ENCODE measurements around the gene PMPCA. TPM values are rescaled to one million over a fixed set of nuclear protein-coding genes. Genes with fewer than 3 reads are reported as not detected.

PMPCA gene
- total RNA-seq, 1 experiment from 2014 or later, result 116 TPM

GRCh38 chr9:136433043-136433715 lies 22.7 kb downstream of the PMPCA start:
- intact Hi-C loops (cut with micrococcal nuclease), result no loop called here
- Histone ChIP-seq H3K79me2 (ENCODE audit: insufficient read depth, low read length) (peaks cover 48% of the 10 kb centered on the region), H3K27ac (ENCODE audit: low read depth, low read length) (no peak overlapping the region), H3K36me3 (ENCODE audit: control insufficient read depth in 1 of 2, insufficient read depth in 2 of 2, low read length in 2 of 2) (peaks cover 7 to 11% of the 10 kb centered on the region in 2 experiments; a peak in 2 of 4 replicates), H3K27me3 (ENCODE audit: insufficient read depth, low read length) (no peaks in the 10 kb centered on the region), H3K4me2 (ENCODE audit: low read length) (no peak overlapping the region), H3K4me1 (ENCODE audit: control insufficient read depth in 1 of 2, insufficient read depth in 2 of 2, low read length in 2 of 2) (peaks cover 2 to 9% of the 10 kb centered on the region in 2 experiments), H3K9me3 (ENCODE audit: control insufficient read depth in 1 of 2, insufficient read depth in 1 of 2, low read depth in 1 of 2, low read length in 2 of 2) (no peaks in the 10 kb centered on the region), H4K20me1 (ENCODE audit: insufficient read depth) (no peaks in the 10 kb centered on the region), H3K9ac (ENCODE audit: low read length) (no peak overlapping the region), H2AFZ (ENCODE audit: low read depth, low read length, poor library complexity, severe bottlenecking) (no peak overlapping the region), H3K9me2 (ENCODE audit: insufficient read depth) (no peaks in the 10 kb centered on the region), H3K4me3 (replicated peaks in 1 of 2; ENCODE audit: low read depth in 1 of 2, low read length in 2 of 2) (no peak overlapping the region)
- no peak for DNase-seq (ENCODE audit: low read depth, low spot score)
- POLR2A ChIA-PET, result no interaction called here
- ATAC-seq, result no peak
- BruUV-seq (replicated peaks), result no TSS peak
- no peak for TF ChIP-seq CEBPB (IDR thresholded peaks at IDR 0.05; ENCODE audit: low read depth)
- TF ChIP-seq MAX (IDR thresholded peaks at IDR 0.05), result no peak
- TF ChIP-seq ATF3 (IDR thresholded peaks at IDR 0.05), result no peak
- TF ChIP-seq ELF1 (IDR thresholded peaks at IDR 0.05; ENCODE audit: borderline replicate concordance, low read depth), result no peak
- TF ChIP-seq EZH2 (IDR thresholded peaks at IDR 0.05), result no peak
- TF ChIP-seq ZNF274 (IDR thresholded peaks at IDR 0.05; ENCODE audit: low read depth, low read length), result no peak
- TF ChIP-seq POLR2AphosphoS5 (IDR thresholded peaks at IDR 0.05; ENCODE audit: low read depth, low read length), result no peak
- no peak for TF ChIP-seq EZH2phosphoT487 (IDR thresholded peaks at IDR 0.05; ENCODE audit: borderline replicate concordance)
- TF ChIP-seq FOSL1 (IDR thresholded peaks at IDR 0.05; ENCODE audit: low read depth), result no peak
- no peak for TF ChIP-seq SRF (IDR thresholded peaks at IDR 0.05; ENCODE audit: low read depth)
- TF ChIP-seq EGR1 (IDR thresholded peaks at IDR 0.05; ENCODE audit: low read depth), result no peak
- no peak for TF ChIP-seq CTCF (IDR thresholded peaks at IDR 0.05 in 2 of 3, conservative IDR thresholded peaks at IDR 0.05 in 1 of 3; ENCODE audit: borderline replicate concordance in 1 of 3, insufficient read depth in 1 of 3, low read depth in 2 of 3, low read length in 2 of 3)
- RAD21 ChIA-PET (ENCODE audit: low non-redundant PET in 1 of 2, low total read pairs in 2 of 2, uncharacterized antibody in 2 of 2, unreplicated experiment in 2 of 2), result no interaction called here
- CTCF ChIA-PET, result no interaction called here
